GM12865 (cell line): ENCODE measurements around the gene SLC39A3.

Experiments
- DNase-seq: peaks from one replicate; pipeline ENCODE4 v3.0.0; 2010; ENCODE audit warnings: low read depth
- H3K4me3 ChIP-seq: 2 replicates; pipeline ENCODE4 v1.5.1; 2011; ENCODE audit warnings: mild to moderate bottlenecking, low read depth, low read length, control low read depth
- TF ChIP-seq, protein P1 (sequence below): IDR thresholded peaks from 2 replicates; pipeline ENCODE4 v1.5.1; 2011; ENCODE audit warnings: low read length, control low read depth, low read depth, inconsistent platforms; ENCODE audit not compliant: insufficient read depth; ENCODE audit errors: missing control alignments

Gene SLC39A3

DNA sequence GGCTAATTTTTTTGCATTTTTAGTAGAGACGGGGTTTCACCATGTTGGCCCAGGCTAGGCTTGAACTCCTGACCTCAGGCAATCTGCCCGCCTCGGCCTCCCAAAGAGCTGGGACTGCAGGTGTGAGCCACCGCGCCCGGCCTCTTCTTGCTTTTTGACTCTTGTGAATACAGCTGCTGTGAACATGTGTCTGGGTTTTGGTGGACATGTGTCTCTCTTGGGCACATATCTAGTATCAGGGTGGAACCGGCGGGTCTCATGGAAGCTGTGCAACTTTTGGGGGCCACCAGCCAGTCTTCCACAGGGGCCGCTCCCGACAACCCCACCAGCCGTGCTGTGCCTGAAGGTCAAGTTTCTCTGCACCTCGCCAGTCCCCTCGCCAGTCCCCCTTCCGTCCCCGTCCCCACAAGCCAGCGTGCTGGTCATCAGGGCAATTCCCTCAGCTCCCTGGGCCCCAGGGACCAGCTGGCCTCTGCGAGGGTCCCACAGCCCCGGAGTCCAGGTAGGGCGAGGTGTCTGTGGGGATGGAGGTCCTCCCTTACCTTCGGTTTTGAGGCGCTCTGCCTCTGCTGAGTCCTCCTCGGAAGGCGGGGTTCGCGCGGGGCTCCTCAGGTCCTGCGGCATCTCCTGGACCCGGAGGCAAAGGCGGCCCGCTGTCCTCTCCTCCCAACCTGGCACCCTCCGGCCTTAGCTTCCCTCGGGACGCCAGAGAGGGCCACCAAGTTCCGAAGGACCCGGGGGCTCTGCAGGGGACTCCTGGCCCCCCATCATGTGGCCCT is 27.0 kb upstream of the SLC39A3 start:
- no peak for DNase-seq
- TF ChIP-seq, protein P1, sequence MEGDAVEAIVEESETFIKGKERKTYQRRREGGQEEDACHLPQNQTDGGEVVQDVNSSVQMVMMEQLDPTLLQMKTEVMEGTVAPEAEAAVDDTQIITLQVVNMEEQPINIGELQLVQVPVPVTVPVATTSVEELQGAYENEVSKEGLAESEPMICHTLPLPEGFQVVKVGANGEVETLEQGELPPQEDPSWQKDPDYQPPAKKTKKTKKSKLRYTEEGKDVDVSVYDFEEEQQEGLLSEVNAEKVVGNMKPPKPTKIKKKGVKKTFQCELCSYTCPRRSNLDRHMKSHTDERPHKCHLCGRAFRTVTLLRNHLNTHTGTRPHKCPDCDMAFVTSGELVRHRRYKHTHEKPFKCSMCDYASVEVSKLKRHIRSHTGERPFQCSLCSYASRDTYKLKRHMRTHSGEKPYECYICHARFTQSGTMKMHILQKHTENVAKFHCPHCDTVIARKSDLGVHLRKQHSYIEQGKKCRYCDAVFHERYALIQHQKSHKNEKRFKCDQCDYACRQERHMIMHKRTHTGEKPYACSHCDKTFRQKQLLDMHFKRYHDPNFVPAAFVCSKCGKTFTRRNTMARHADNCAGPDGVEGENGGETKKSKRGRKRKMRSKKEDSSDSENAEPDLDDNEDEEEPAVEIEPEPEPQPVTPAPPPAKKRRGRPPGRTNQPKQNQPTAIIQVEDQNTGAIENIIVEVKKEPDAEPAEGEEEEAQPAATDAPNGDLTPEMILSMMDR = no peak
- H3K4me3 ChIP-seq = no peak overlapping the region

DNA sequence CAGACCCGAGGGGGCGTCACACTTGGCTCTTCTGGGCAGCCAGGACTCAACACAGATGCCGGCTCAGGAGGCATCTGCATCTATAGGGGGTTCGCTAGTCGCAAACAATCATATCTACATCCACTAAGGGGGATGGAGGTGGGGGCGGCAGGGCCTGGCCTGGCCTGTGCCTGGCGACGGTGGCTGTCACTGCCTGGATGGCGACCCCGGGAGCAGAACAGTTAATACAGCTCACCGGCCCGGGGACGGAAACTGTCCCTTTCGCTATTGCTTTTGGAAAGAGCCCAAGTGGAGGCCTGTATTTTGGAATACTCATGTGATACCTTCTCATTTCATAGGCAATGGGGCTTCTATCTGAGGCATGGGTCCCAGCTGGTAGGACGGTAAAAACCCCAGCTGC is 25.6 kb upstream of the SLC39A3 start:
- no peak for DNase-seq
- H3K4me3 ChIP-seq = no peak overlapping the region
- TF ChIP-seq, protein P1 = no peak

DNA sequence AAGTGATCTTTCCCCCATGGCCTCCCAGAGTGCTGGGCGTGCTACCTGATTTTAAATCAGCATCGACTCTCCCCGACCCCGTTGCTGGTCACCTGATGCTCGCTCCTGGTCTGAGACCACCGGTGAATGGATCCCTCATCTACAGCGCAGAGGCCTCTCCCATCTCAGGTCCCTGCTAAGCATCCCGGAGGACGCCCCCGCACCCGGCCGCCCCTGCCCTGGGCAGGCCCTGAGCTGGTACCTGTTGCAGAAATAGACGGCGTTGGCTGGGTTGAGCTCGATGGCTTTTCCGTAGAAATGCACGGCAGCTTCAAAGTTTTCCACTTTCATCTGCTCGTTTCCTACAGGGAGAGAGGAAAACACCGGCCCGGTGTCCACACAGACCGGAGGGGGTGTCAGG is 25.1 kb upstream of the SLC39A3 start:
- no peak for DNase-seq
- H3K4me3 ChIP-seq = no peak overlapping the region
- TF ChIP-seq, protein P1 = no peak

DNA sequence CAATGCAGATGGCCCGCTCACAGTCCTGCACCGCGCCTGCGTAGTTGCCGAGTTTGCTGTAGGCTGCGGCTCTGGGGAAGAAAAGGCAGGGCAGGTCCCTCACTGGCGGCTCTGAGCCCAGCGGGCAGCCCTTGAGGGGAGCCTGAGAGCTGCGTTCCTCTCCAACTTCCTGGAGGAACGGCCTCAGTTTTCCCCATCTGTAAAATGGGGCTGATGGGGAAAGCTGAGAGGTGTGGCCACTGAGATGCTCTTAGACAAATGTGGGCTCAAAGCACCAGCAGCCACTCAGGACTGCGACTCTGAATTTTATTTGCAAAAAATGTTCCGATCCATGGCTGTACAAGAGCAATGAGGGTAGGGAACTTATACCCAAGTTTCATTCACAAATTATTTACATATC is 23.9 kb upstream of the SLC39A3 start:
- DNase-seq = no peak
- H3K4me3 ChIP-seq = no peak overlapping the region
- TF ChIP-seq, protein P1 = no peak

DNA sequence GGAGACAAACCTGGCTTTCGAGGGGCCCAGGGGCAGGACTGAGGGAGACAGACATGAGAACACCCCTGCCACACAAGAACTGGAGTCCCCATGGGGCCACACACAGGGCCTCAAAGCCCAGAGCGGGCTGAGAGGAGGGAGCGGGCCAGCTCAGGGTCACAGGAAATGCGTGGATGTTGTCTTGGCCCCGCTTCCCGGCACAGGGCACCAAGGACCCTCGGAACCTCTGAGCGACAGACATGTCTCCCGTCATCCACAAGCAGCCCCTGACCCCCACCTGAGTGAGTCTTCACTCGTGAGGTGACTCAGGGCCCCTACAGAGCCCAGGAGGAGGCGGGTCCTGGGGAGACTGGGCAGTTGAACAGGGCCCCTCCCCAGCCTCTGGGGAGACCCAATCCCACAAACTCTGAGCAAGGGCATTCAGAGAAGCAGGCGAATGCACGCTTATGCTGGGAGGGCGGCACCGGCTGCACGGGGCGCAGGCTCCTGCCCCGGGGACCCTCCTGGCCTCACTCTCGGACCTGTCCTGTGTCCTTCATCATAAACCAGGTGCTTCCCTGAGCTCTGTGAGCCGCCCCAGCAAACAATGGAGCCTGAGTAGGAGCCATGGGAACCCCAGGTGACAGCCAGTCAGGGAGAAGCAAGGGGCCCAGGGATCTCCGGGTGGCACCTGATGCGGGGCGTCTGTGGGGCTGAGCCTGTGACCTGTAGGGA is 23.1 kb upstream of the SLC39A3 start:
- H3K4me3 ChIP-seq = no peak overlapping the region
- TF ChIP-seq, protein P1 = no peak
- DNase-seq = no peak

DNA sequence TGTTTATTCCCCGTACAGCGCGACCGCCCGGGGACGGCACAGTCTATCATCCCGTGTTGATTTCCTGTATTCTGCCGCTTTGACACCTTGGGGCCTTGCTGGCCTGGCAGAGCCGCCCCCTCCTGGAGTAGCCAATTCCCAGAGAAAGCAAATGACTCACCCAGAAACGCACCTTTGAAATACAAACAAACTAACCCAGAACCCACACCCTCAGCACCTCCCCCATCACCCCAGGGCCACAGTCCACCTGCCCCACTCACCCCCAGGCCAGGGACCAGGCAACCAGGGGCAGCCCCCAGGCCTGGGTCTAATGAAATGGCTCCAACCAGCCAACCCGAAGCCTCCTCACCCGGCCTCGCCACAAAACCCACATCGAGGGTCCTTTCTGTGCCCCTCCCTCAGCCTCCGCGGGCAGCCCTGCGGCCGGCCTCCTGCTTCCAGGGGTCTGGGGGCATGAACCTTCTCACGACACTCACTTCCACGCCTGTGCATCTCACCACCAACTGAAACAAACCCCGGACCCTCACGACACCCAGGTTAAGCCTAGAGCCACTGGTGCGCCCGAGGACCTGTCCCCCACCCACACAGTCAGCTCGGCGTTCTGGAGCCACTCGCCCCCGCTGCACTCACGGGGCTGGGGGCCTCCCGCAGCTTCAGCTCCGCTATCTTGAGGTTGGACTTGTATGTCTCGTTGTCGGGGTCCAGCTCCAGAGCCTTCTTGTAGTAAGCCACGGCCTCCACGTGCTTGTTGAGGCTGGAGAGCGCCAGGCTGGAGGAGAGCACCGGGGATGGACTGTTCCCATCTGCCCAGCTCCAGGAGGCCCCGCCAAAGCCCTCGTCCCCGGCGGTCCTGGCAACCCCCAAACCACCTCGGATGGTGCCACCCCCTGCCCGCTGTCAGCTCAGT is 22.3 kb upstream of the SLC39A3 start:
- H3K4me3 ChIP-seq = no peak overlapping the region
- DNase-seq = no peak
- TF ChIP-seq, protein P1 = no peak
